Measurements from ENCODE around the gene RAB6B.

RAB6B gene

GRCh38 chr3:133880886-133881455, 14.7 kb downstream of the RAB6B start:
- no peak for DNase-seq (ENCODE audit: low read depth)

GRCh38 chr3:133880287-133880686, 15.4 kb downstream of the RAB6B start:
- no peak for DNase-seq (ENCODE audit: low read depth)

GRCh38 chr3:133878518-133878917, 17.2 kb downstream of the RAB6B start:
- DNase-seq (ENCODE audit: low read depth), result no peak

- no peak for DNase-seq (ENCODE audit: low read depth)
These were observed 18.5 kb downstream of the RAB6B start for GRCh38 chr3:133877221-133877620.

GRCh38 chr3:133874761-133875438, 20.8 kb downstream of the RAB6B start:
- DNase-seq (ENCODE audit: low read depth), result no peak

GRCh38 chr3:133874344-133874743, 21.3 kb downstream of the RAB6B start:
- no peak for DNase-seq (ENCODE audit: low read depth)

GRCh38 chr3:133872781-133873180, 22.9 kb downstream of the RAB6B start:
- DNase-seq (ENCODE audit: low read depth), result no peak

- DNase-seq (ENCODE audit: low read depth), result no peak
These were observed 23.5 kb downstream of the RAB6B start for GRCh38 chr3:133872161-133872560.

- no peak for DNase-seq (ENCODE audit: low read depth)
These were observed 24.2 kb downstream of the RAB6B start for GRCh38 chr3:133871368-133872090.

- DNase-seq (ENCODE audit: low read depth), result no peak
These were observed 24.9 kb downstream of the RAB6B start for GRCh38 chr3:133870822-133871221.

- no peak for DNase-seq (ENCODE audit: low read depth)
These were observed 26.1 kb downstream of the RAB6B start for GRCh38 chr3:133869586-133869985.

GRCh38 chr3:133868758-133869475, 26.8 kb downstream of the RAB6B start:
- DNase-seq (ENCODE audit: low read depth), result no peak

GRCh38 chr3:133868186-133868585, 27.5 kb downstream of the RAB6B start:
- DNase-seq (ENCODE audit: low read depth), result no peak

- DNase-seq (ENCODE audit: low read depth), result no peak
These were observed 29.5 kb downstream of the RAB6B start for GRCh38 chr3:133866141-133866540.

GRCh38 chr3:133865136-133865855, 30.4 kb downstream of the RAB6B start:
- DNase-seq (ENCODE audit: low read depth), result no peak

- no peak for DNase-seq (ENCODE audit: low read depth)
These were observed 31.1 kb downstream of the RAB6B start for GRCh38 chr3:133864616-133865015.

GRCh38 chr3:133863911-133864310, 31.8 kb downstream of the RAB6B start:
- no peak for DNase-seq (ENCODE audit: low read depth)

- DNase-seq (ENCODE audit: low read depth), result no peak
These were observed 33.5 kb downstream of the RAB6B start for GRCh38 chr3:133862161-133862560.

- no peak for DNase-seq (ENCODE audit: low read depth)
These were observed 35.2 kb downstream of the RAB6B start for GRCh38 chr3:133860519-133860918.

GRCh38 chr3:133859381-133860234, 36.1 kb downstream of the RAB6B start:
- DNase-seq (ENCODE audit: low read depth), result no peak

- no peak for DNase-seq (ENCODE audit: low read depth)
These were observed 37.9 kb downstream of the RAB6B start for GRCh38 chr3:133857767-133858166.

Measured in stromal cell of bone marrow (primary cell).